ENCODE data around the gene NHLH2.
A peak's percentile ranks its signal among the peaks of the same experiment; 100 is the strongest.

The NHLH2 gene

GRCh38 chr1:115837740-115838421 lies 3.0 kb downstream of the NHLH2 start:
- no peak for DNase-seq

GRCh38 chr1:115837341-115837739 lies 3.6 kb downstream of the NHLH2 start:
- no peak for DNase-seq

DNA sequence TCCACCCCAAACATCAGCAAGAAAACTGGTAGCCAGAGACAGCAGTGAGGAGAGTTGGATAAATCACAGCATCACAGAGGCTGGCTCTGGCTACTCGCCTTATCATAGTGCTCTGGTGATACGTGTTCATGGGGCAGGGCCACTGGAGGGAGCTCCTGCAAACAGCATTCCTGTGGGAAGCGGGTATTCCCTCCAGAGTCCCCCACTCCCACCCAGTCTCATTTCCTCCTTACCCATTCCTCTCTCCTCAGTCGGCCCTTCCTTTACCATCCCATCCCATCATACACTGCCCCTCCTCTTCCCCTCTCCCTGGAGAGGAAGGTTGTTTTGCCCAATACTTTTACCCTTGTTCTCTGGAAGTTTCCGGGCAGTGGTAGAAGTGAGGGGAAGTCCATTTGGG lies 7.1 kb downstream of the NHLH2 start:
- DNase-seq, result no peak

DNA sequence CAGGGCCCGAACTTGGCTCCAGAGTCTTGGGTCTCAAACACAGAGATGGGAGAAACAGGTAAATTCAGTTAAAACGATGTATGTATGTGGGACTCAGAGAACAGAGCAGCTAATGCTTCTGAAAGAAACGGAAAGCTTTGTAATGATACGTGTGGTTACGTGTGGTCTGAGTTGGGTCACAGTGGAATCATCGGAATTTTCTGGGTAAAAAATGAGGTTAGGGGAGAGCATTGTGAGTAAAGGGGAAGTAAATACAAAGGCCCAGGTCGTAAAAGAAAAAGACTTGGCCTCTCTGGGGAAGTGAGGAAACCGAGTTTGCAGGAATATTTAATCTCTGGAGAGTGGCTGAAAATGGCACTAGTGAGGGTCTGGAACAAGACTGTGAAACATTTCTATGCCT lies 8.3 kb downstream of the NHLH2 start:
- no peak for DNase-seq

GRCh38 chr1:115830963-115831362 lies 10.0 kb downstream of the NHLH2 start:
- no peak for DNase-seq

GRCh38 chr1:115829947-115830346 lies 11.0 kb downstream of the NHLH2 start:
- no peak for DNase-seq

- no peak for DNase-seq
Observed at GRCh38 chr1:115829023-115829674, 11.8 kb downstream of the NHLH2 start.

DNA sequence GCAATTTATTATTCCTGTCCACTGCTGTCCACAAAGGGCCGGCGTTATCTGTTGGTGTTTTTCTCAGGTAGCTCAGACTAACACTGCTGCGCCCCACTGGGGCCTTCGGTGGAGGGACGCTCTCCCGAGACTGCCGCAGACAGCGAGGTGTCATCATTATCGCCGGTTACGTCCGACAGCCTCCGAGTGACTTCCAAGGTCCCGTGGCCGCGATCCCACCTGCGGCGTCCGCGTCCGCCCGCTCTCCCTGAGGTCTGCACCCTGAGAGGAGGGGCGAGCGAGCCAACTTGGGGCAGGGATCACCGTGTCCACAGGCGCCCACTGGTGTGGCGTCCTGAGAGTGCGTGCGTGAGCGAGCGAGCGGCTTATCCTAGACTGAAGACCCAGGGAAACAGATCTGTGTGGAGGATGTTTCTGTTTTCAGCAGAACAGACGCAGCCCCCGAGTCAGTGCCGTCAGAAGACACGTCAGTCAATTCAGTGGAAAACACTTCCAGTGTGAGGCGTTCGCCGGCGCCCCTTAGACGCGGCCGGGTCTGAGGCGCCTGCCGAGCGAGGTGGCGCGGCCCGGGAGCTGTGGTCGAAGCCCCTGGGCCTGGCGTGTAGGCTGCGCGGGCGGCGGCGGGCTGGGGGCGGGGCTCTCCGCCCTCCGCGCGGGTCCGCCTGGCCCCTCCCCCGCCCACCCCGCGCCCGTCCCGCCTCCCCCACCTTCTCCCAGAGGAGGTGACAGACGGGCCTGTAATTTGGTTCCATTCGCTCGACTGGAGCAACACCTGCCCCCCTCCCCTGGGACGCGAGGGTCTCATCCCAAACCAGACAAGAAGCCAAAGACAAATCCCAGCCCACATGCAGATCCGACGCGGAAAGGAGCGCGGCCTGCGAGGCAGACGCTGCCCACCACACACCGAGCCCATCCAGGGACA lies 12.6 kb downstream of the NHLH2 start:
- DNase-seq, result no peak

DNA sequence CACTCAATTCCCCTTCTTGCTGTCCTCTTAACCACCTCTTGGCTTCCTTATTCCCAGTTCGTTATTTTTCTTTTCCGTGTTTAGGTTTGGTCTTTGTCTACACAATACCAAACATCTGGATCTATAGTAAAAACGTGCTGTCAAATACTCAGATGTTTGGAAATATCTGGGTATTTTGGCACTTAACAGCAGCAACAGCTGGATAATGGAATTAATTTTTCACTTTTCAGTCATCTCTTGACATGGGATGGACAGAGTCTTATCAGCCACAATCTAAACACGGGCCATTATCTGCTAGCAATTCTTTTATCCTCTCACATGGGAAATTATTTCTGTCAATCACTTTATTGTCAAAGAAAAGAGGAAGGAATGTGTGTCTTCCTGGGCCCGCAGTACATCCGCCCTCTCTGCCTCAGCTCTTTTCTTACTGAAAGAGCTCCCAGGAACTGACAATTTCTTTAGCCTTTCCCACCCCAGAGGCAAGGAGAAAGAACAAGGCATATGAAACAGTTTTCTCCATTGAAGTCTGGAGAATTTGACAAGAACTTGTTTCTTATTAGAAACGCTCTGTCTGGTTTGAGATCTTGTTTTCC lies 13.4 kb downstream of the NHLH2 start:
- no peak for DNase-seq

- DNase-seq, result no peak
Observed at GRCh38 chr1:115826628-115827027, 14.3 kb downstream of the NHLH2 start.

- no peak for DNase-seq
Observed at GRCh38 chr1:115822117-115822516, 18.8 kb downstream of the NHLH2 start.

DNA sequence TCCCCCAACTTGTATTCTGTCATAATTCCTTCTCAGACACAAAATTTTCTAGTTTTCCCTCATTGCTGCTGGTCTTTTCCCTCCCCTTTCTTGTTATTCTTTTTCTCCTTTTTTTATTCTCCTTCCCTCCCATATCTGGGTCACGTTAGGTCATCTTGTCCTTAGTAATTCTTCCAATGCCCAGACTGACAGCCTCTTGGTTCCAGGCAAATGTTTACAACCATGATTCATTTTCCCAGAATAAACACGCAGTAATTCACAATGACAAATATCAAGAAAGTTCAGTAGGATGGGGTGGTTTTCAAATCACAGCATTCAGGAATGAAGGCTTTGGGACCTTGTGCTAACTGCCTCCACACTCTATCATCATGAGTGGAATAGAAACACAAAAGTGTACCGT lies 25.2 kb downstream of the NHLH2 start:
- no peak for DNase-seq

DNA sequence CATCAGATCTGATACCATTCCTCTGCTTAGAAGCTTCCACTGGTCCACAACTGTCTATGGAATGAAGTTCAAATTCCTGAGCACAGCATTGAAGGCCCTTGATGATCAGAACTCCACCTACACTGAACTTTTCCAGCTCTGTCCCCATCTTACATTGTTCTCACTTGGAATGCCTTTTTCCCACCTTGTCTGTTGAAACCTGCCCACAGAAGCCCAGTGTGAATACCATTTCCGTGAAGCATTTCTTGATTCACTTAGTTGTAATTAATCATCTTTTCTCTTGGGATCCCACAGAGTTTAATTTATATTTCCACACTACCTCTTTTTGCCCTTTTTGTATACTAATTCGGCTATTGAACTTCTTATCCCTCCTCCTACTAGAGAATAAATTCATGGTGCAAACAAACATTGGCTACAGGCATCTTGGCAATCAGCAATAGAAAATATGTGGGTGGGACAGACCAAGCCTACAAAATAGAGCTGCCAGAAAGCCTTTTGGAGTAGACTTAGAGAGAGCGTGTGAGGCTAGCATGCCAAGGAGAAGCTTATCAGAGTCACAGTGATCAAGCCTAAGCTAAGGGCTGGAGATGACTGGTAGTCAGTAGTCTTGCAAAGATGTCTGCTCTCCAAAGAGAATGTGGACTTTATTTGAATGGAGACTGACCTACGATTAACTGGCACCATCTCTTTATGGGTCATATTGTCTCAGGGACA lies 26.1 kb downstream of the NHLH2 start:
- DNase-seq, result no peak

DNA sequence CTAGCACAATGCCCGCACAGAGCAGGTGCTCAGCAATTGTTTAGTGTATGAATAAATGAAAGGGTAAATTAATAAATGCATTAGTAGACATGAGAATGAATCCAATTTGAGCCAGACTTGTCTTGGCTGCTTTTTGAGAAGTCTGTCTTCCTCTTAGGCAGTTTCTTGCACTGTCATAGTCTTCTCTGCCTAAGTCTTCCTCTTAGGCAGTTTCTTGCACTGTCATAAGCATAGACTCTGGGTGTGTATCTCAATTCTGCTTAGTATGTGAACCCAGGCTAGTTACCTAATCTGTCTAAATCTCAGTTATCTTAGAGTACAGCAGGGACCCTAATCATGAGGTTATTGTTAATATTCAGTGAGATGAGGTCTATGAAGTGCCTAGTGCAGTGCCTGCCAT lies 27.2 kb downstream of the NHLH2 start:
- DNase-seq, result no peak

GRCh38 chr1:115811140-115811828 lies 29.6 kb downstream of the NHLH2 start:
- DNase-seq, result no peak

- no peak for DNase-seq
Observed at GRCh38 chr1:115810609-115811008, 30.3 kb downstream of the NHLH2 start.

DNA sequence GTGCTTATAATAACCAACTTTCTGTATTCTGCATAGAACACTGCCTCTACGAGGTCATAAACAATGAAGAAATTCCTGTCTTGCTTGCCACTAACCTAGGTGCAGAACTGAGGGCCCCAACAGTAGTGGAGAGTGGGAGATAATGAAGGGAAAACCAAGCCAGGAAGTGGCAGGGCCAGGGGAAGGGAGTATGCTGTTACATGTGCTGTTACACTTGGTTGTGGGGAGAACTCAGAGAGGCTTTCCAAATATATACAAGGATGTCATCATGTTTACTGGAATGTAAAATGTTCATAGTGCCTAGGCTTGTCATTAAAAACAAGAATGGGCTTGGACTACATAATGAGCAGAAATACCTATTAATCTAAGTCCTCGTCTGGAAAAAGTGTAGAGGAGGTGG lies 31.1 kb downstream of the NHLH2 start:
- no peak for DNase-seq

- DNase-seq, result no peak
Observed at GRCh38 chr1:115809076-115809475, 31.9 kb downstream of the NHLH2 start.

DNA sequence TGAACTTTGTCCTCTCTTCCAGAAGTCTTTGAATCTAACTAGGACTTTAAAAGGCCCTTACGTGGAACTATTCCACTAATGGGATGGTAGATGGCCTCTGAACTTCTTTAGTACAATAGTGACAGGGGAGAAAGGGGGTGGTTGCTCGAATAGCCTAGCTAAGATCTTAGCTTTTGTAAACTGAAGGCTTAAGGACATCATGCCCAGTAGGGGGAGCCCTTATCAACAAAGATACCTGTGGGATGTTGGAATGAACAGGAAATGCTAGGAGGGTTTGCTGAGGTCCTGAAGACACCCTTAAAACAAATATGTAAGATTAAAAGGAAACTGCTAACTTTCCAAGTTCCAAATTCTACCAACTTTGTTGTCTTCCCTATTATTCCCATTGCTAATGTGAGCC lies 33.2 kb downstream of the NHLH2 start:
- peak; percentile 57 for DNase-seq

DNA sequence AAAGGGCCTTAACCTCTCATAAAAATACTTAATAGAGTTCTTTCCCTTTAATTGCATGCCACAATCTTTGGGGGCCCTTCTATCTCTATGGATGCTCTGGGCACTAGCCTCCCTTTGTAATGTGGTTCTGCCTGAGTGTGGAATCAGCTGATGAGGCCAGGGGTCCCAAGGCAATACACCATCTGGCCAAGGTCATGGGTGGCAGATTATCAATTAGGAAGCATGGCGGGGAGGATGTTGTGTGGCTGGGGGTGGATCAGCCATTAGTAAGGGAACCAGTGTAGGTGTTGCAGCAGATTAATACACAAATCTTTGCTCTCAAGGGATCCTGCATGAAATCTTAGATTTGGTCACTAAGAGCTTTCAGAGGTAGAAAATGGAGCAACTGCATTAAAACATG lies 35.3 kb downstream of the NHLH2 start:
- DNase-seq, result no peak

- DNase-seq, result no peak
Observed at GRCh38 chr1:115802416-115802815, 38.5 kb downstream of the NHLH2 start.

- DNase-seq, result no peak
Observed at GRCh38 chr1:115797486-115797885, 43.4 kb downstream of the NHLH2 start.

Measured in NCI-H1092 treated with DMSO at 0.1 percent for 48 hours (cell line).